HepG2 (cell line): ENCODE results near the gene HMGN4. TPM values are rescaled to one million over a fixed set of nuclear protein-coding genes. Genes with fewer than 3 reads are reported as not detected.
A peak's percentile ranks its signal among the peaks of the same experiment; 100 is the strongest.

Experiments used
- ATF5 ChIP-seq: sonication (generic); formaldehyde crosslinking; IDR thresholded peaks from 2 replicates; pipeline ENCODE4 v1.4.0; 2020; ENCODE audit warnings: mild to moderate bottlenecking, low read depth, missing genetic modification reagents
- CBFB ChIP-seq: sonication (generic); formaldehyde crosslinking; IDR thresholded peaks from 2 replicates; pipeline ENCODE4 v1.4.0; 2020; ENCODE audit warnings: missing genetic modification reagents
- CBX1 ChIP-seq: IDR thresholded peaks from one replicate; pipeline ENCODE4 v1.6.1; 2016; ENCODE audit warnings: antibody characterized with exemption, low read depth
- ETV5 ChIP-seq: IDR thresholded peaks from 2 replicates; pipeline ENCODE4 v1.6.1; 2018; ENCODE audit warnings: missing biosample characterization, missing genetic modification reagents, inconsistent platforms, borderline replicate concordance
- FOXC1 ChIP-seq: sonication (generic); formaldehyde crosslinking; IDR thresholded peaks from 2 replicates; pipeline ENCODE4 v1.8.0; 2022; ENCODE audit warnings: mild to moderate bottlenecking, missing genetic modification reagents, borderline replicate concordance
- FOXJ3 ChIP-seq: sonication (generic); formaldehyde crosslinking; IDR thresholded peaks from 2 replicates; pipeline ENCODE4 v1.4.0; 2020; ENCODE audit warnings: missing genetic modification reagents, mild to moderate bottlenecking, borderline replicate concordance
- HOXA5 ChIP-seq: sonication (generic); formaldehyde crosslinking; IDR thresholded peaks from 2 replicates; pipeline ENCODE4 v1.4.0; 2020; ENCODE audit warnings: missing genetic modification reagents
- JARID2 ChIP-seq: sonication (generic); formaldehyde crosslinking; IDR thresholded peaks from 2 replicates; pipeline ENCODE4 v1.8.1; 2023; ENCODE audit warnings: missing genetic modification reagents, inconsistent platforms; ENCODE audit not compliant: insufficient replicate concordance
- KDM2A ChIP-seq: sonication (generic); formaldehyde crosslinking; IDR thresholded peaks from 2 replicates; pipeline ENCODE4 v1.4.0; 2020; ENCODE audit warnings: low read depth, missing genetic modification reagents, borderline replicate concordance
- KLF9 ChIP-seq: IDR thresholded peaks from 2 replicates; pipeline ENCODE4 v1.6.1; 2016; ENCODE audit warnings: low read depth
- NR2F2 ChIP-seq: IDR thresholded peaks from 2 replicates; pipeline ENCODE4 v1.6.1; 2012; ENCODE audit warnings: low read depth, inconsistent platforms, borderline replicate concordance
- SNAPC2 ChIP-seq: sonication (generic); formaldehyde crosslinking; IDR thresholded peaks from 2 replicates; pipeline ENCODE4 v1.8.1; 2022; ENCODE audit warnings: mild to moderate bottlenecking, missing genetic modification reagents
- THAP11 ChIP-seq: IDR thresholded peaks from 2 replicates; pipeline ENCODE4 v1.6.1; 2016; ENCODE audit warnings: missing biosample characterization, missing genetic modification reagents
- TSC22D2 ChIP-seq: sonication (generic); formaldehyde crosslinking; IDR thresholded peaks from 2 replicates; pipeline ENCODE4 v1.5.1; 2020; ENCODE audit warnings: missing genetic modification reagents, mild to moderate bottlenecking, borderline replicate concordance
- ZBTB1 ChIP-seq: sonication (generic); formaldehyde crosslinking; IDR thresholded peaks from 2 replicates; pipeline ENCODE4 v1.4.0; 2020; ENCODE audit warnings: missing genetic modification reagents, borderline replicate concordance
- ZBTB44 ChIP-seq: sonication (generic); formaldehyde crosslinking; IDR thresholded peaks from 2 replicates; pipeline ENCODE4 v1.4.0; 2020; ENCODE audit warnings: missing genetic modification reagents
- ZKSCAN8 ChIP-seq: IDR thresholded peaks from 2 replicates; pipeline ENCODE4 v1.6.1; 2016; ENCODE audit warnings: borderline replicate concordance, missing genetic modification reagents, missing compliant biosample characterization
- ZNF253 ChIP-seq: sonication (generic); formaldehyde crosslinking; IDR thresholded peaks from 2 replicates; pipeline ENCODE4 v1.8.0; 2022; ENCODE audit warnings: mild to moderate bottlenecking, missing genetic modification reagents, borderline replicate concordance
- ZNF496 ChIP-seq: sonication (generic); formaldehyde crosslinking; IDR thresholded peaks from 2 replicates; pipeline ENCODE4 v1.8.1; 2023; ENCODE audit warnings: mild to moderate bottlenecking, moderate library complexity, missing genetic modification reagents; ENCODE audit not compliant: insufficient replicate concordance
- polyA plus RNA-seq, 8 experiments: library from polyadenylated mRNA; depleted of rRNA in 3 of 8; stranded (reverse) in 7 of 8; unstranded in 1 of 8; fragments of >200 nt; fragmentation: Illumina TruSeq in 4 of 8; extraction: Trizol in 4 of 8; gene quantifications; 2 replicates each; pipeline versions ENCODE4 v1.2.1 to v1.2.3, GENCODE V29; 2011 to 2016; ENCODE audit warnings: low read depth in 4 of 8, missing spikeins in 1 of 8, mixed read lengths in 1 of 8; ENCODE audit not compliant: insufficient read depth in 1 of 8
- total RNA-seq, 5 experiments: library from RNA; depleted of rRNA; stranded (reverse); fragments of >200 nt; fragmentation: Illumina TruSeq; extraction: Trizol; gene quantifications; 2 replicates each; pipeline ENCODE4 v1.2.3, GENCODE V29; 2016; ENCODE audit warnings: low read depth in 1 of 5
- TF ChIP-seq, protein P1 (sequence below): sonication (generic); formaldehyde crosslinking; IDR thresholded peaks from 2 replicates; pipeline ENCODE4 v1.5.0; 2020; ENCODE audit warnings: missing genetic modification reagents, mild to moderate bottlenecking, borderline replicate concordance
- TF ChIP-seq, protein P2 (sequence below): sonication (generic); formaldehyde crosslinking; IDR thresholded peaks from 2 replicates; pipeline ENCODE4 v1.4.0; 2020; ENCODE audit warnings: missing genetic modification reagents, borderline replicate concordance

The HMGN4 gene
- total and polyA plus RNA-seq, 2 of the 13 experiments (the other 11 are each of a cell fraction or from before 2014, with no cell fraction given) = 39.9 to 52.1 TPM

- TF ChIP-seq KDM2A = peak; percentile 93; the same call in 1 of the 2 replicates
- TF ChIP-seq ZBTB44 = peak; percentile 83; the same call in 1 of the 2 replicates
- peak; percentile 85; the same call in 1 of the 2 replicates for TF ChIP-seq CBFB
- TF ChIP-seq JARID2 (CRISPR knock-in tag) = no peak
- no peak for TF ChIP-seq SNAPC2 (CRISPR knock-in tag)
- TF ChIP-seq TSC22D2 (CRISPR knock-in tag) = peak; percentile 78; the same call in 1 of the 2 replicates
- peak; percentile 70 for TF ChIP-seq ETV5 (CRISPR knock-in tag)
- no peak; the same call in 1 of the 2 replicates for TF ChIP-seq FOXC1
- peak; percentile 81 for TF ChIP-seq THAP11
- TF ChIP-seq NR2F2 = peak; percentile 44; the same call in 1 of the 2 replicates
- no peak for TF ChIP-seq ZNF253
- TF ChIP-seq ATF5 (CRISPR knock-in tag) = no peak
- TF ChIP-seq HOXA5 (CRISPR knock-in tag) = no peak; the same call in 1 of the 2 replicates
- TF ChIP-seq, protein P1, sequence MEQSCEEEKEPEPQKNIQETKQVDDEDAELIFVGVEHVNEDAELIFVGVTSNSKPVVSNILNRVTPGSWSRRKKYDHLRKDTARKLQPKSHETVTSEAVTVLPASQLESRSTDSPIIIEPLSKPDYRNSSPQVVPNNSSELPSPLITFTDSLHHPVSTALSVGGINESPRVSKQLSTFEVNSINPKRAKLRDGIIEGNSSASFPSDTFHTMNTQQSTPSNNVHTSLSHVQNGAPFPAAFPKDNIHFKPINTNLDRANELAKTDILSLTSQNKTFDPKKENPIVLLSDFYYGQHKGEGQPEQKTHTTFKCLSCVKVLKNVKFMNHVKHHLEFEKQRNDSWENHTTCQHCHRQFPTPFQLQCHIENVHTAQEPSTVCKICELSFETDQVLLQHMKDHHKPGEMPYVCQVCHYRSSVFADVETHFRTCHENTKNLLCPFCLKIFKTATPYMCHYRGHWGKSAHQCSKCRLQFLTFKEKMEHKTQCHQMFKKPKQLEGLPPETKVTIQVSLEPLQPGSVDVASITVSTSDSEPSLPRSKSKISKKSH (CRISPR knock-in tag) = no peak
- no peak for TF ChIP-seq CBX1
- TF ChIP-seq, protein P2, sequence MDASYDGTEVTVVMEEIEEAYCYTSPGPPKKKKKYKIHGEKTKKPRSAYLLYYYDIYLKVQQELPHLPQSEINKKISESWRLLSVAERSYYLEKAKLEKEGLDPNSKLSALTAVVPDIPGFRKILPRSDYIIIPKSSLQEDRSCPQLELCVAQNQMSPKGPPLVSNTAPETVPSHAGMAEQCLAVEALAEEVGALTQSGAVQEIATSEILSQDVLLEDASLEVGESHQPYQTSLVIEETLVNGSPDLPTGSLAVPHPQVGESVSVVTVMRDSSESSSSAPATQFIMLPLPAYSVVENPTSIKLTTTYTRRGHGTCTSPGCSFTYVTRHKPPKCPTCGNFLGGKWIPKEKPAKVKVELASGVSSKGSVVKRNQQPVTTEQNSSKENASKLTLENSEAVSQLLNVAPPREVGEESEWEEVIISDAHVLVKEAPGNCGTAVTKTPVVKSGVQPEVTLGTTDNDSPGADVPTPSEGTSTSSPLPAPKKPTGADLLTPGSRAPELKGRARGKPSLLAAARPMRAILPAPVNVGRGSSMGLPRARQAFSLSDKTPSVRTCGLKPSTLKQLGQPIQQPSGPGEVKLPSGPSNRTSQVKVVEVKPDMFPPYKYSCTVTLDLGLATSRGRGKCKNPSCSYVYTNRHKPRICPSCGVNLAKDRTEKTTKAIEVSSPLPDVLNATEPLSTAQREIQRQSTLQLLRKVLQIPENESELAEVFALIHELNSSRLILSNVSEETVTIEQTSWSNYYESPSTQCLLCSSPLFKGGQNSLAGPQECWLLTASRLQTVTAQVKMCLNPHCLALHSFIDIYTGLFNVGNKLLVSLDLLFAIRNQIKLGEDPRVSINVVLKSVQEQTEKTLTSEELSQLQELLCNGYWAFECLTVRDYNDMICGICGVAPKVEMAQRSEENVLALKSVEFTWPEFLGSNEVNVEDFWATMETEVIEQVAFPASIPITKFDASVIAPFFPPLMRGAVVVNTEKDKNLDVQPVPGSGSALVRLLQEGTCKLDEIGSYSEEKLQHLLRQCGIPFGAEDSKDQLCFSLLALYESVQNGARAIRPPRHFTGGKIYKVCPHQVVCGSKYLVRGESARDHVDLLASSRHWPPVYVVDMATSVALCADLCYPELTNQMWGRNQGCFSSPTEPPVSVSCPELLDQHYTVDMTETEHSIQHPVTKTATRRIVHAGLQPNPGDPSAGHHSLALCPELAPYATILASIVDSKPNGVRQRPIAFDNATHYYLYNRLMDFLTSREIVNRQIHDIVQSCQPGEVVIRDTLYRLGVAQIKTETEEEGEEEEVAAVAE (CRISPR knock-in tag) = peak; percentile 83
- no peak for TF ChIP-seq ZNF496 (CRISPR knock-in tag)
- TF ChIP-seq FOXJ3 (CRISPR knock-in tag) = peak; percentile 84
- TF ChIP-seq ZBTB1 (CRISPR knock-in tag) = no peak
- peak; percentile 86 for TF ChIP-seq ZKSCAN8 (CRISPR knock-in tag)
- TF ChIP-seq KLF9 (CRISPR knock-in tag) = peak; percentile 67; the same call in 1 of the 2 replicates
Measured at GRCh38 chr6:26568601-26569432, 30.7 kb downstream of the HMGN4 start (continued).
